Measurements from ENCODE around the gene CD2BP2.

CD2BP2 gene

GRCh38 chr16:30381291-30382041, 26.4 kb upstream of the CD2BP2 start:
- TF ChIP-seq TCF12 (IDR thresholded peaks at IDR 0.05; ENCODE audit: low read depth) = no peak
- no peak for TF ChIP-seq MAX (IDR thresholded peaks at IDR 0.05)
- no peak for TF ChIP-seq CREB1 (IDR thresholded peaks at IDR 0.05; ENCODE audit: low read depth)
- TF ChIP-seq FOXM1 (IDR thresholded peaks at IDR 0.05; ENCODE audit: borderline replicate concordance, low read depth) = no peak
- no peak for TF ChIP-seq TAF1 (IDR thresholded peaks at IDR 0.05; ENCODE audit: low read depth)

- TF ChIP-seq FOXM1 (IDR thresholded peaks at IDR 0.05; ENCODE audit: borderline replicate concordance, low read depth) = no peak
- TF ChIP-seq, protein P1, sequence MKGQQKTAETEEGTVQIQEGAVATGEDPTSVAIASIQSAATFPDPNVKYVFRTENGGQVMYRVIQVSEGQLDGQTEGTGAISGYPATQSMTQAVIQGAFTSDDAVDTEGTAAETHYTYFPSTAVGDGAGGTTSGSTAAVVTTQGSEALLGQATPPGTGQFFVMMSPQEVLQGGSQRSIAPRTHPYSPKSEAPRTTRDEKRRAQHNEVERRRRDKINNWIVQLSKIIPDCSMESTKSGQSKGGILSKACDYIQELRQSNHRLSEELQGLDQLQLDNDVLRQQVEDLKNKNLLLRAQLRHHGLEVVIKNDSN (IDR thresholded peaks at IDR 0.05) = no peak
- TF ChIP-seq, protein P2, sequence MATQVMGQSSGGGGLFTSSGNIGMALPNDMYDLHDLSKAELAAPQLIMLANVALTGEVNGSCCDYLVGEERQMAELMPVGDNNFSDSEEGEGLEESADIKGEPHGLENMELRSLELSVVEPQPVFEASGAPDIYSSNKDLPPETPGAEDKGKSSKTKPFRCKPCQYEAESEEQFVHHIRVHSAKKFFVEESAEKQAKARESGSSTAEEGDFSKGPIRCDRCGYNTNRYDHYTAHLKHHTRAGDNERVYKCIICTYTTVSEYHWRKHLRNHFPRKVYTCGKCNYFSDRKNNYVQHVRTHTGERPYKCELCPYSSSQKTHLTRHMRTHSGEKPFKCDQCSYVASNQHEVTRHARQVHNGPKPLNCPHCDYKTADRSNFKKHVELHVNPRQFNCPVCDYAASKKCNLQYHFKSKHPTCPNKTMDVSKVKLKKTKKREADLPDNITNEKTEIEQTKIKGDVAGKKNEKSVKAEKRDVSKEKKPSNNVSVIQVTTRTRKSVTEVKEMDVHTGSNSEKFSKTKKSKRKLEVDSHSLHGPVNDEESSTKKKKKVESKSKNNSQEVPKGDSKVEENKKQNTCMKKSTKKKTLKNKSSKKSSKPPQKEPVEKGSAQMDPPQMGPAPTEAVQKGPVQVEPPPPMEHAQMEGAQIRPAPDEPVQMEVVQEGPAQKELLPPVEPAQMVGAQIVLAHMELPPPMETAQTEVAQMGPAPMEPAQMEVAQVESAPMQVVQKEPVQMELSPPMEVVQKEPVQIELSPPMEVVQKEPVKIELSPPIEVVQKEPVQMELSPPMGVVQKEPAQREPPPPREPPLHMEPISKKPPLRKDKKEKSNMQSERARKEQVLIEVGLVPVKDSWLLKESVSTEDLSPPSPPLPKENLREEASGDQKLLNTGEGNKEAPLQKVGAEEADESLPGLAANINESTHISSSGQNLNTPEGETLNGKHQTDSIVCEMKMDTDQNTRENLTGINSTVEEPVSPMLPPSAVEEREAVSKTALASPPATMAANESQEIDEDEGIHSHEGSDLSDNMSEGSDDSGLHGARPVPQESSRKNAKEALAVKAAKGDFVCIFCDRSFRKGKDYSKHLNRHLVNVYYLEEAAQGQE (IDR thresholded peaks at IDR 0.05; ENCODE audit: low read depth) = no peak
- no peak for TF ChIP-seq MAX (IDR thresholded peaks at IDR 0.05)
- TF ChIP-seq CREB1 (IDR thresholded peaks at IDR 0.05; ENCODE audit: low read depth) = no peak
- TF ChIP-seq EP300 (IDR thresholded peaks at IDR 0.05; ENCODE audit: borderline replicate concordance) = no peak
- TF ChIP-seq CEBPB (IDR thresholded peaks at IDR 0.05) = no peak
- TF ChIP-seq RAD21 (IDR thresholded peaks at IDR 0.05; ENCODE audit: low read depth) = no peak
- TF ChIP-seq NFIC (IDR thresholded peaks at IDR 0.05) = no peak
- no peak for TF ChIP-seq EGR1 (IDR thresholded peaks at IDR 0.05)
- no peak for TF ChIP-seq TCF12 (IDR thresholded peaks at IDR 0.05; ENCODE audit: low read depth)
- TF ChIP-seq TAF1 (IDR thresholded peaks at IDR 0.05; ENCODE audit: low read depth) = no peak
- no peak for TF ChIP-seq YY1 (IDR thresholded peaks at IDR 0.05; ENCODE audit: low read depth)
Measured at GRCh38 chr16:30380803-30381208, 25.7 kb upstream of the CD2BP2 start.

GRCh38 chr16:30380072-30380802, 25.1 kb upstream of the CD2BP2 start:
- TF ChIP-seq FOXM1 (IDR thresholded peaks at IDR 0.05; ENCODE audit: borderline replicate concordance, low read depth) (no peak), MAX (IDR thresholded peaks at IDR 0.05) (no peak), RAD21 (IDR thresholded peaks at IDR 0.05; ENCODE audit: low read depth) (no peak), NFIC (IDR thresholded peaks at IDR 0.05) (no peak), EGR1 (IDR thresholded peaks at IDR 0.05) (no peak), TCF12 (IDR thresholded peaks at IDR 0.05; ENCODE audit: low read depth) (no peak), EP300 (IDR thresholded peaks at IDR 0.05; ENCODE audit: borderline replicate concordance) (no peak), TAF1 (IDR thresholded peaks at IDR 0.05; ENCODE audit: low read depth) (no peak), CREB1 (IDR thresholded peaks at IDR 0.05; ENCODE audit: low read depth) (no peak), TEAD4 (IDR thresholded peaks at IDR 0.05) (no peak), YY1 (IDR thresholded peaks at IDR 0.05; ENCODE audit: low read depth) (no peak), CEBPB (IDR thresholded peaks at IDR 0.05) (no peak), ZBTB7A (IDR thresholded peaks at IDR 0.05; ENCODE audit: low read depth) (no peak)
- TF ChIP-seq, protein P2 (IDR thresholded peaks at IDR 0.05; ENCODE audit: low read depth) = no peak
- TF ChIP-seq, protein P1 (IDR thresholded peaks at IDR 0.05) = no peak

- no peak for TF ChIP-seq TAF1 (IDR thresholded peaks at IDR 0.05; ENCODE audit: low read depth)
- peak; percentile 65; the same call in 1 of the 2 replicates for TF ChIP-seq ZBTB7A (IDR thresholded peaks at IDR 0.05; ENCODE audit: low read depth)
- no peak for TF ChIP-seq RAD21 (IDR thresholded peaks at IDR 0.05; ENCODE audit: low read depth)
- TF ChIP-seq EP300 (IDR thresholded peaks at IDR 0.05; ENCODE audit: borderline replicate concordance) = no peak
- no peak for TF ChIP-seq EGR1 (IDR thresholded peaks at IDR 0.05)
- TF ChIP-seq CREB1 (IDR thresholded peaks at IDR 0.05; ENCODE audit: low read depth) = no peak
- no peak for TF ChIP-seq YY1 (IDR thresholded peaks at IDR 0.05; ENCODE audit: low read depth)
- no peak for TF ChIP-seq TEAD4 (IDR thresholded peaks at IDR 0.05)
Measured at GRCh38 chr16:30379158-30379783, 24.2 kb upstream of the CD2BP2 start.

Measured in Ishikawa (cell line).